Fibroblast of lung (primary cell): ENCODE data around the gene TFAP2E. TPM values are rescaled to one million over a fixed set of nuclear protein-coding genes. Genes with fewer than 3 reads are reported as not detected.

Experiments
- DNase-seq, 2 donors: peaks; one replicate each; pipeline versions ENCODE4 v3.0.0 to v3.0.0-alpha.2; 2010; ENCODE audit warnings: low read depth in 2 of 2
- H2AFZ ChIP-seq: 2 replicates; pipeline ENCODE4 v1.5.1; 2012; ENCODE audit warnings: low read length, control low read depth, inconsistent platforms
- H3K27ac ChIP-seq: 2 replicates; pipeline ENCODE4 v1.5.1; 2011; ENCODE audit warnings: low read length, control low read depth; ENCODE audit not compliant: insufficient read depth
- H3K27me3 ChIP-seq: 2 replicates; pipeline ENCODE4 v1.5.1; 2011; ENCODE audit warnings: mild to moderate bottlenecking, low read length; ENCODE audit not compliant: control insufficient read depth, insufficient read depth
- H3K36me3 ChIP-seq: 2 replicates; pipeline ENCODE4 v1.5.1; 2011; ENCODE audit warnings: low read length; ENCODE audit not compliant: control insufficient read depth, insufficient read depth
- H3K4me1 ChIP-seq: 2 replicates; pipeline ENCODE4 v1.5.1; 2011; ENCODE audit warnings: low read length; ENCODE audit not compliant: control insufficient read depth, insufficient read depth; ENCODE audit errors: extremely low read depth
- H3K4me2 ChIP-seq: 2 replicates; pipeline ENCODE4 v1.5.1; 2011; ENCODE audit warnings: low read length, control low read depth; ENCODE audit not compliant: insufficient read depth; ENCODE audit errors: extremely low read depth
- H3K4me3 ChIP-seq, 4 experiments: fragments of 200-600 bp in 1 of 4; sonication (generic) in 1 of 4; replicated peaks in 1 of 4; 2 replicates each; pipeline ENCODE4 v1.5.1; 2011 to 2016; ENCODE audit warnings: low read length in 4 of 4, low read depth in 3 of 4, mild to moderate bottlenecking in 3 of 4, control low read depth in 2 of 4, inconsistent platforms in 1 of 4, mixed read lengths in 1 of 4; ENCODE audit not compliant: insufficient read depth in 1 of 4; ENCODE audit errors: control extremely low read depth in 1 of 4
- H3K79me2 ChIP-seq: 2 replicates; pipeline ENCODE4 v1.5.1; 2012; ENCODE audit warnings: mild to moderate bottlenecking, low read length, inconsistent platforms; ENCODE audit not compliant: control insufficient read depth, insufficient read depth
- H3K9ac ChIP-seq: 2 replicates; pipeline ENCODE4 v1.5.1; 2011; ENCODE audit warnings: mild to moderate bottlenecking, low read length, control low read depth; ENCODE audit not compliant: insufficient read depth
- H3K9me3 ChIP-seq: 2 replicates; pipeline ENCODE4 v1.5.1; 2012; ENCODE audit warnings: low read depth, low read length; ENCODE audit not compliant: control insufficient read depth, insufficient read depth
- H4K20me1 ChIP-seq: 2 replicates; pipeline ENCODE4 v1.5.1; 2011; ENCODE audit warnings: low read length; ENCODE audit not compliant: control insufficient read depth, insufficient read depth; ENCODE audit errors: extremely low read depth
- CTCF ChIP-seq, 2 donors: IDR thresholded peaks in 1 of 2; conservative IDR thresholded peaks in 1 of 2; 1 replicate in 1 of 2; 2 replicates in 1 of 2; pipeline ENCODE4 v1.5.1; 2011 to 2012; ENCODE audit warnings: low read length in 2 of 2, control low read depth in 1 of 2, inconsistent platforms in 1 of 2, low read depth in 1 of 2, mild to moderate bottlenecking in 1 of 2
- EZH2 ChIP-seq: IDR thresholded peaks from 2 replicates; pipeline ENCODE4 v1.5.1; 2012; ENCODE audit warnings: low read length, control low read depth, mild to moderate bottlenecking; ENCODE audit errors: missing control alignments
- polyA plus RNA-seq, 2 donors: library from polyadenylated mRNA; depleted of rRNA in 1 of 2; stranded (reverse) in 1 of 2; unstranded in 1 of 2; fragments of >200 nt; gene quantifications; 2 replicates each; pipeline ENCODE4 v1.2.1, GENCODE V29; 2011 to 2012; ENCODE audit warnings: missing spikeins in 1 of 2
- total RNA-seq: library from RNA; depleted of rRNA; stranded (reverse); fragments of >200 nt; gene quantifications from 2 replicates; pipeline ENCODE4 v1.2.1, GENCODE V29; 2014

Gene TFAP2E
- total and polyA plus RNA-seq, 2 donors (not counting 1 experiment from before 2014, with no cell fraction given): 0.17 to 0.83 TPM

GRCh38 chr1:35619237-35620121, 46.4 kb downstream of the TFAP2E start:
- H3K79me2 ChIP-seq: peaks cover 19% of the 10 kb centered on the region
- no peak for DNase-seq

GRCh38 chr1:35622510-35623178, 49.5 kb downstream of the TFAP2E start:
- Histone ChIP-seq H3K27me3 (no peaks in the 10 kb centered on the region), H3K4me2 (no peak overlapping the region), H3K4me1 (no peaks in the 10 kb centered on the region), H3K79me2 (peaks cover 11% of the 10 kb centered on the region), H3K27ac (no peak overlapping the region), H4K20me1 (no peaks in the 10 kb centered on the region), H3K9ac (no peak overlapping the region), H3K9me3 (no peaks in the 10 kb centered on the region), H2AFZ (no peak overlapping the region), H3K4me3 (no peak overlapping the region), H3K36me3 (peaks cover 5% of the 10 kb centered on the region)
- DNase-seq: no peak
- no peak for TF ChIP-seq EZH2

More at GRCh38 chr1:35619237-35620121, 46.4 kb downstream of the TFAP2E start:
- Histone ChIP-seq H3K36me3 (peaks cover 5% of the 10 kb centered on the region), H3K4me3 (no peak overlapping the region), H4K20me1 (no peaks in the 10 kb centered on the region), H3K27me3 (no peaks in the 10 kb centered on the region), H3K9ac (no peak overlapping the region), H3K4me2 (no peak overlapping the region), H2AFZ (no peak overlapping the region), H3K9me3 (no peaks in the 10 kb centered on the region), H3K27ac (no peak overlapping the region), H3K4me1 (no peaks in the 10 kb centered on the region)
- TF ChIP-seq EZH2 (no peak), CTCF (conservative IDR thresholded peaks at IDR 0.05 in 1 of 2, IDR thresholded peaks at IDR 0.05 in 1 of 2; ENCODE audit: low read depth in 1 of 2, low read length in 2 of 2) (no peak)

DNA sequence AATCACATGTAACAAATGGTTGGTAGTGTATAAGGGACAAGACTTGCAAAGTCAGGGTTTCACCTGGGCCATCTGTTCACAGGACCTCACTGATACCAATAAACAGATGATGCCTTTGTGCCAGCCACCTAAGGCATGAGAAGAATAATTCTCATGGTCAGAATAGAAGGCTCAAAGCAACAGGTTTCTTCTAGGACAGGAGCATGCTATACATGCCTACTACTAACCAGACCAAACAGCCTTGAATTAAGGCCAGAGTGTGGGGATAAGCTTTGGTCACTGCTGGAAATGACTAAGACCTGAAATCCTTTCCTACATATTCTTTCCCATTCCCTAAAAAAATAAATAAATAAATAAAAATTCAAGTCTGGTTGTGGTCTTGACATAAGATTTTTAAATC, 50.7 kb downstream of the TFAP2E start:
- no peak for DNase-seq
- H3K9me3 ChIP-seq: no peaks in the 10 kb centered on the region
- TF ChIP-seq EZH2 (no peak), CTCF (conservative IDR thresholded peaks at IDR 0.05 in 1 of 2, IDR thresholded peaks at IDR 0.05 in 1 of 2; ENCODE audit: low read depth in 1 of 2, low read length in 2 of 2) (no peak)
- H2AFZ ChIP-seq: no peak overlapping the region
- H3K4me2 ChIP-seq: no peak overlapping the region
- no peaks in the 10 kb centered on the region for H4K20me1 ChIP-seq
- no peaks in the 10 kb centered on the region for H3K27me3 ChIP-seq
- no peak overlapping the region for H3K4me3 ChIP-seq
- peaks cover 5% of the 10 kb centered on the region for H3K36me3 ChIP-seq
- no peaks in the 10 kb centered on the region for H3K4me1 ChIP-seq
- no peak overlapping the region for H3K27ac ChIP-seq
- peaks cover 14% of the 10 kb centered on the region for H3K79me2 ChIP-seq
- H3K9ac ChIP-seq: no peak overlapping the region
